SK-N-SH treated with all-trans-retinoic acid at 6 μM for 48 hours (cell line): ENCODE results near the gene NEU2.

Experiments
- ESRRG ChIP-seq: fragments of 250-450 bp; sonication (Bioruptor Pico); IDR thresholded peaks from 2 replicates; pipeline ENCODE4 v1.6.1; 2021; ENCODE audit warnings: mild to moderate bottlenecking
- OSR1 ChIP-seq: fragments of 250-450 bp; sonication (Bioruptor Pico); IDR thresholded peaks from 2 replicates; pipeline ENCODE4 v1.8.0; 2022; ENCODE audit warnings: moderate library complexity, mild to moderate bottlenecking, inconsistent platforms
- TCF4 ChIP-seq: fragments of 250-450 bp; sonication (Bioruptor Pico); IDR thresholded peaks from 2 replicates; pipeline ENCODE4 v1.8.0; 2021; ENCODE audit warnings: mild to moderate bottlenecking, moderate library complexity, borderline replicate concordance
- ZFP3 ChIP-seq: fragments of 250-450 bp; sonication (Bioruptor Pico); IDR thresholded peaks from 2 replicates; pipeline ENCODE4 v1.5.0; 2020; ENCODE audit warnings: mild to moderate bottlenecking, moderate library complexity
- ZNF565 ChIP-seq: fragments of 450-650 bp; formaldehyde crosslinking; conservative IDR thresholded peaks from 2 replicates; pipeline ENCODE4 v1.5.0; 2020; ENCODE audit warnings: low read depth, mild to moderate bottlenecking, moderate library complexity
- ZNF70 ChIP-seq: fragments of 450-650 bp; formaldehyde crosslinking; IDR thresholded peaks from 2 replicates; pipeline ENCODE4 v1.5.0; 2020; ENCODE audit warnings: mild to moderate bottlenecking, moderate library complexity
- TF ChIP-seq, protein P1 (sequence below): fragments of 250-450 bp; sonication (Bioruptor Pico); IDR thresholded peaks from 2 replicates; pipeline ENCODE4 v1.5.1; 2020; ENCODE audit warnings: low read depth, mild to moderate bottlenecking, moderate library complexity
- TF ChIP-seq, protein P2 (sequence below): fragments of 250-450 bp; sonication (Bioruptor Pico); IDR thresholded peaks from 2 replicates; pipeline ENCODE4 v1.8.0; 2020; ENCODE audit warnings: mild to moderate bottlenecking, moderate library complexity, borderline replicate concordance
- TF ChIP-seq, protein P3 (sequence below): fragments of 250-450 bp; sonication (Bioruptor Pico); IDR thresholded peaks from 2 replicates; pipeline ENCODE4 v1.5.0; 2020; ENCODE audit warnings: mild to moderate bottlenecking, moderate library complexity

DNA sequence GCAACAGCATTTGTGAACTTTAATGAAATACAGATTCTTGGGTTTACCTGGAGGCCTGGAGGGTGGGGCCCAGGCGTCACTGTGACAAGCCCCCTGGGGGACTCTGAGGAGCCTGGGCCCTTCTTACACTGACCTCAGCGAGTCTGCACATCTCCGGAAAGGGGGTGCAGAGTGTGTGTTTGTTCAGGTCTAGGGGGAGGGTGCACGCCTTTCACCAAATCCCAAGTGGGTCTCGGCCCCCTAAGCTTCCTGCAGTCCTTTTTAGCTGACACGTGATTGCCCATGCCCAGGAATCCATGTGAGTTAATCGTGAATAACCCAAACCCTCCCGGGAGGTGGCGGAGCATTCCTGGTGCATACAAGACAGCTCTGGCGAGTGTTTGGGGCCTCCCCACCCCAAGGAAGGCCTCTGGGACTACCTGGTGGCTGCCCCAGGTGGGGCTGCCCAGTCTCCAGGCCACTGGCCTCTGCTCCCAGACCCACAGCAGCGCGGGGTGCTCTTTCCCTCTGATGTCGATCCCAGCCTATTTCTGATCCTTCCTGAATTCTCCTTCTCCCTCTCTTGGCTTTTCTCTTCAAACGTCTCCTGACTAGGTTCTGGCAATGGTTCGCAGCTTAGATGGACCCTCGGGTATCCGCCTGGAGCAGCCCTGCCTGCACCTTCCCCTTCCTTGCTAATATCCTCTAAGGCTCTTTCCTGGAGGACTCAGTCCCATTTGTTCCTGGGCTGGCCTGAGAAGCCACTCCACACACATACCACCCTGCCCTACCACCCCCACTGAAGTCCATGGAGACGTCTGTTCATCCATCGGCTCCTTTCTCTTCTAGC, 29.4 kb upstream of the NEU2 start:
- TF ChIP-seq, protein P1, sequence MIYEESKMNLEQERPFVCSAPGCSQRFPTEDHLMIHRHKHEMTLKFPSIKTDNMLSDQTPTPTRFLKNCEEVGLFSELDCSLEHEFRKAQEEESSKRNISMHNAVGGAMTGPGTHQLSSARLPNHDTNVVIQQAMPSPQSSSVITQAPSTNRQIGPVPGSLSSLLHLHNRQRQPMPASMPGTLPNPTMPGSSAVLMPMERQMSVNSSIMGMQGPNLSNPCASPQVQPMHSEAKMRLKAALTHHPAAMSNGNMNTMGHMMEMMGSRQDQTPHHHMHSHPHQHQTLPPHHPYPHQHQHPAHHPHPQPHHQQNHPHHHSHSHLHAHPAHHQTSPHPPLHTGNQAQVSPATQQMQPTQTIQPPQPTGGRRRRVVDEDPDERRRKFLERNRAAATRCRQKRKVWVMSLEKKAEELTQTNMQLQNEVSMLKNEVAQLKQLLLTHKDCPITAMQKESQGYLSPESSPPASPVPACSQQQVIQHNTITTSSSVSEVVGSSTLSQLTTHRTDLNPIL (CRISPR knock-in tag) = no peak
- TF ChIP-seq ESRRG (CRISPR knock-in tag) = no peak
- no peak for TF ChIP-seq OSR1 (CRISPR knock-in tag)
- TF ChIP-seq, protein P2, sequence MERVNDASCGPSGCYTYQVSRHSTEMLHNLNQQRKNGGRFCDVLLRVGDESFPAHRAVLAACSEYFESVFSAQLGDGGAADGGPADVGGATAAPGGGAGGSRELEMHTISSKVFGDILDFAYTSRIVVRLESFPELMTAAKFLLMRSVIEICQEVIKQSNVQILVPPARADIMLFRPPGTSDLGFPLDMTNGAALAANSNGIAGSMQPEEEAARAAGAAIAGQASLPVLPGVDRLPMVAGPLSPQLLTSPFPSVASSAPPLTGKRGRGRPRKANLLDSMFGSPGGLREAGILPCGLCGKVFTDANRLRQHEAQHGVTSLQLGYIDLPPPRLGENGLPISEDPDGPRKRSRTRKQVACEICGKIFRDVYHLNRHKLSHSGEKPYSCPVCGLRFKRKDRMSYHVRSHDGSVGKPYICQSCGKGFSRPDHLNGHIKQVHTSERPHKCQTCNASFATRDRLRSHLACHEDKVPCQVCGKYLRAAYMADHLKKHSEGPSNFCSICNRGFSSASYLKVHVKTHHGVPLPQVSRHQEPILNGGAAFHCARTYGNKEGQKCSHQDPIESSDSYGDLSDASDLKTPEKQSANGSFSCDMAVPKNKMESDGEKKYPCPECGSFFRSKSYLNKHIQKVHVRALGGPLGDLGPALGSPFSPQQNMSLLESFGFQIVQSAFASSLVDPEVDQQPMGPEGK (CRISPR knock-in tag) = no peak
- no peak for TF ChIP-seq ZNF565 (CRISPR knock-in tag)
- TF ChIP-seq ZFP3 (CRISPR knock-in tag) = no peak
- TF ChIP-seq TCF4 = no peak
- TF ChIP-seq, protein P3, sequence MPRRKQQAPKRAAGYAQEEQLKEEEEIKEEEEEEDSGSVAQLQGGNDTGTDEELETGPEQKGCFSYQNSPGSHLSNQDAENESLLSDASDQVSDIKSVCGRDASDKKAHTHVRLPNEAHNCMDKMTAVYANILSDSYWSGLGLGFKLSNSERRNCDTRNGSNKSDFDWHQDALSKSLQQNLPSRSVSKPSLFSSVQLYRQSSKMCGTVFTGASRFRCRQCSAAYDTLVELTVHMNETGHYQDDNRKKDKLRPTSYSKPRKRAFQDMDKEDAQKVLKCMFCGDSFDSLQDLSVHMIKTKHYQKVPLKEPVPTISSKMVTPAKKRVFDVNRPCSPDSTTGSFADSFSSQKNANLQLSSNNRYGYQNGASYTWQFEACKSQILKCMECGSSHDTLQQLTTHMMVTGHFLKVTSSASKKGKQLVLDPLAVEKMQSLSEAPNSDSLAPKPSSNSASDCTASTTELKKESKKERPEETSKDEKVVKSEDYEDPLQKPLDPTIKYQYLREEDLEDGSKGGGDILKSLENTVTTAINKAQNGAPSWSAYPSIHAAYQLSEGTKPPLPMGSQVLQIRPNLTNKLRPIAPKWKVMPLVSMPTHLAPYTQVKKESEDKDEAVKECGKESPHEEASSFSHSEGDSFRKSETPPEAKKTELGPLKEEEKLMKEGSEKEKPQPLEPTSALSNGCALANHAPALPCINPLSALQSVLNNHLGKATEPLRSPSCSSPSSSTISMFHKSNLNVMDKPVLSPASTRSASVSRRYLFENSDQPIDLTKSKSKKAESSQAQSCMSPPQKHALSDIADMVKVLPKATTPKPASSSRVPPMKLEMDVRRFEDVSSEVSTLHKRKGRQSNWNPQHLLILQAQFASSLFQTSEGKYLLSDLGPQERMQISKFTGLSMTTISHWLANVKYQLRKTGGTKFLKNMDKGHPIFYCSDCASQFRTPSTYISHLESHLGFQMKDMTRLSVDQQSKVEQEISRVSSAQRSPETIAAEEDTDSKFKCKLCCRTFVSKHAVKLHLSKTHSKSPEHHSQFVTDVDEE (CRISPR knock-in tag) = no peak
- no peak for TF ChIP-seq ZNF70 (CRISPR knock-in tag)
